Measurements from ENCODE around the gene TMEM61. TPM values are rescaled to one million over a fixed set of nuclear protein-coding genes. Genes with fewer than 3 reads are reported as not detected.

The TMEM61 gene
- total RNA-seq, 6 donors from 2014 or later, result 2.3 to 8.1 (median 2.9) TPM; not detected in 1

DNA sequence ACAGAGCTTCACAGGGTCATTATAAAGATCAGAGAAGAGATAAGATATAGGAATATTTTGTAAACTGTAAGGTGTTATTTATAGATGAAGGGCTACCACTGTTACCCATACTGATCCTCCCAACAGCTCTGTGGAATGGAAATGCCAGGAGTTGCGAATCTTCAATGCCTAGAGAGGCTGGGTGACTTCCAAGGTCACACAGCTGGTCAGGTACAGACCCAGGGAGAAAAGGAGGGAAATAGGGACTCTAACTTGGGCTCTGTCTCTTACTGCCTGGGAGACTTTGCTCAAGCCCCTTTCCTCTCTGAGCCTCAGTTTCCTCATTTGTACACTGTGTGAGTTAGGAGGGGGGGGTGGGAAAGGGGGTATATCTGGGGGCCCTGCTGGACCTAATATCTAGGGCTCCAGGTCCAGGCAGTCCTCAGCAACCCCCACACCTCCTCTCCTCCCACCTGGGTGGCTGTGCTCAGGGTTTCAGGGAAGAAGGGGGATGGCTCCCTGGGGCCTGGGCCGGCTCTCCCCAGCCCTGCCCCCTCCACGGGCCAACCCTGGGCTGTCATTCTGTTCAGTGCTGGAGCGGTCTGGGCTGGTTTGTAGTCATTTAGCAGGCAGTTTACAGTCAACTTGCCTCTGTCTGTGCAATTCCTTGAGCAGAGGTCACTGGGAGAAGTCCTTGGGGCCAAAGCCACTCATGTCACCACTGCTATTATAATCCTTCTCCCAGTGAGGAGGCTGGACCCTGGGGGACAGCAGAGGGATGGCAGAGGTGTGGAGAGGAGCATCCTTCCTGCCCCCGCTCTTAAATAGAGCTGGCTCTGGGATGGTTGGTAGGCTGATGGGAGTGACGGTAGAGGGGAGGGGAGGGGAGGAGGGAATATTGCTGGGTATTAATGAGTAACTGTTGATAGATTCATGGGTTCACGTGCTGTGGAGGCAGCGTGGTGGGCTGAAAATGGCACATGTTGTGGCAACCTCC lies 20.0 kb downstream of the TMEM61 start:
- peak in 1 of 2 donors; percentile 45 for DNase-seq
- ATAC-seq (ENCODE audit: low FRiP score in 2 of 2), result no peak
- peaks cover 8 to 11% (median 10%) of the 10 kb centered on the region in 4 donors for H3K4me1 ChIP-seq
- H3K27me3 ChIP-seq, result peaks cover 0 to 10% (median 4%) of the 10 kb centered on the region in 4 donors
- no peaks in the 10 kb centered on the region for H3K36me3 ChIP-seq
- TF ChIP-seq POLR2A (IDR thresholded peaks at IDR 0.05) (no peak), CTCF (IDR thresholded peaks at IDR 0.05) (no peak), POLR2AphosphoS5 (IDR thresholded peaks at IDR 0.05) (no peak), EP300 (IDR thresholded peaks at IDR 0.05) (no peak)
- no peaks in the 10 kb centered on the region for H3K9me3 ChIP-seq
- H3K27ac ChIP-seq, result no peak overlapping the region
- WGBS, 2 donors, result 72 to 78% methylated on average over 6 to 8 of the region's 8 CpGs
- H3K4me3 ChIP-seq, result no peak overlapping the region

DNA sequence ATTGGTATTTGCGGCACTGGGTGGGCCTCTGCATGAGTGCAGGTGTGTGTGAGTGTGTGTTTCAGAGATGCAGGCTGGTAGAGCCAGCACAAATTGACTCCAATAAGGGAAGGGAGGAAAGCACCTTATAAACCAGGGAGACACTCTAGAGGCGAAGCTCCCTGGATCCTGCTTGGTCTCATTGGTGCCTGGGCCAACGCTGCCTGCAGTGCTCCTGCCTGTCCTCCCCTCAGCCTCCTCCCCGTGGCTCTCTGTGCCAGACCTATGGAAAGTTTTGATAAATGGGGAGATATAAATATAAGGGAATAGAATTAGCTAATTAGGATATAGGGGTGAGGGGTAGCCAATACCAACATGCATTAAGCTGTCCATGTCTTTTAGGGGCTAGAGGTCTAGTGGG lies 20.9 kb downstream of the TMEM61 start:
- Histone ChIP-seq H3K9me3 (no peaks in the 10 kb centered on the region), H3K4me3 (no peak overlapping the region), H3K4me1 (peaks cover 8% of the 10 kb centered on the region in 4 donors), H3K27me3 (peaks cover 0 to 10% (median 4%) of the 10 kb centered on the region in 4 donors), H3K36me3 (no peaks in the 10 kb centered on the region), H3K27ac (no peak overlapping the region)
- no peak for ATAC-seq (ENCODE audit: low FRiP score in 2 of 2)
- no peak for TF ChIP-seq POLR2AphosphoS5 (IDR thresholded peaks at IDR 0.05)
- TF ChIP-seq POLR2A (IDR thresholded peaks at IDR 0.05), result no peak
- no peak for TF ChIP-seq EP300 (IDR thresholded peaks at IDR 0.05)
- no peak for DNase-seq
- 86 to 89% methylated on average over 4 of the region's 4 CpGs for WGBS, 2 donors

DNA sequence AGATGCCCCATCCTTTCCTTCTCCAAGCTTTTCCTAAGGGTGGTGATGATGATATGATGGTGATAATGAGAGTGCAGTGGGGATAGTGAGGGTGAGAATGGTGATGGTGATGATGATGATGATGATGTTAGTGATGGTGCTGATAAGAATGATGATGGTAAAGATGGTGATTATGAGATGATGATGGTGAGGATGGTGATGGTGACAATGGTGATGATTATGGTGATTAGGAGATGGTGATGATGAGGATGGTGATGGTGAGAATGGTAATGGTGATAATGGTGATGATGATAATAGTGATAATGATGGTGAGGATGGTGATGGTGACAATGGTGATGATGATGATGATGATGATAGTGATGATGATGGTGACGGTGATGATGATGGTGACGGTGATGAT lies 22.3 kb downstream of the TMEM61 start:
- no peak for TF ChIP-seq EP300 (IDR thresholded peaks at IDR 0.05)
- no peak for TF ChIP-seq POLR2A (IDR thresholded peaks at IDR 0.05)
- no peak for TF ChIP-seq CTCF (IDR thresholded peaks at IDR 0.05)
- no peak for TF ChIP-seq POLR2AphosphoS5 (IDR thresholded peaks at IDR 0.05)
- WGBS, 2 donors, result 52 to 66% methylated on average over 2 of the region's 2 CpGs
- Histone ChIP-seq H3K4me1 (no peaks in the 10 kb centered on the region), H3K4me3 (no peak overlapping the region), H3K36me3 (no peaks in the 10 kb centered on the region), H3K9me3 (no peaks in the 10 kb centered on the region), H3K27ac (no peak overlapping the region), H3K27me3 (no peaks in the 10 kb centered on the region)
- no peak for DNase-seq
- ATAC-seq (ENCODE audit: low FRiP score in 2 of 2), result no peak

DNA sequence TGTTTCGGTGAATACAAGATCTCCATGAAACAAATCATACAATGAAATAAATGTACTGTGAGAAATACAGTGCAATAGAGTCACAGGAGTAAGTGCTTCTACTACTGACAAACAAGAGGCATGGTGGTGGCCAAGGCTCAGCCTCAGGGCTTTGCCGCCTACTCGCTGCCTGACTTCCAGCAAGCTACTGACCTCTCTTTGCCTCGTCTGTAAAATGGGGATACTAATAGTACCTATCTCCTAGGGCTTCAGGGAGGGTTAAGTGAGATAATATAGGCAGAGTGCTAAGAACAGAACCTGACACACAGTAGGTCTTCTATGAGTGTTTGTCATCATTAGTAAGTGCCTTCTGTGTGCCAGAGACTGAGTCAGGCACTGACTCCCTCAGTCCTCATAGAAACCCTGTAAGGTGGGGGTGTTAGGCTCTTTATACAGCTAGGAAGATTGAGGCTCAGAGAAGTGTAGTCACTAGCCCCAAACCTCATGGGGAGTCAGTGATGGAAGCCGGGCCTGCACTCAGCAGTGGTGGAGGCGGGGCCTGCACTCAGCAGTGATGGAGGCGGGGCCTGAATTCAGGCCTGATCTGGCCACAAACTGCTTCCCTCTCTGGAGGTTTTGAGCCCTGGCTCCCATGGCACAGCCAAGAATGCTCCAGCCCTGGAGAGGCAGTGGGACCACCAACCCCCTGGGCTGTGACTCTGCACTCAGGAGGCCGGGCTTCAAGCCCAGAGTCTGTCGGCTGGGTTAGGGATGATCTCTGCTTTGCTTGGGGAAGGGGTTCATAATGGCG lies 25.1 kb downstream of the TMEM61 start:
- H3K36me3 ChIP-seq, result no peaks in the 10 kb centered on the region
- TF ChIP-seq POLR2A (IDR thresholded peaks at IDR 0.05) (no peak), POLR2AphosphoS5 (IDR thresholded peaks at IDR 0.05) (no peak), CTCF (IDR thresholded peaks at IDR 0.05) (no peak), EP300 (IDR thresholded peaks at IDR 0.05) (no peak)
- no peak for ATAC-seq (ENCODE audit: low FRiP score in 2 of 2)

GRCh38 chr1:55006931-55007330 lies 26.5 kb downstream of the TMEM61 start:
- Histone ChIP-seq H3K27me3 (no peaks in the 10 kb centered on the region), H3K4me3 (no peak overlapping the region), H3K36me3 (no peaks in the 10 kb centered on the region), H3K4me1 (no peaks in the 10 kb centered on the region), H3K9me3 (no peaks in the 10 kb centered on the region), H3K27ac (no peak overlapping the region)
- ATAC-seq (ENCODE audit: low FRiP score in 2 of 2) (no peak), DNase-seq (no peak)
- 87 to 92% methylated on average over 7 to 12 of the region's 12 CpGs for WGBS, 2 donors
- TF ChIP-seq POLR2AphosphoS5 (IDR thresholded peaks at IDR 0.05), result no peak
- TF ChIP-seq CTCF (IDR thresholded peaks at IDR 0.05), result no peak
- TF ChIP-seq POLR2A (IDR thresholded peaks at IDR 0.05), result no peak
- TF ChIP-seq EP300 (IDR thresholded peaks at IDR 0.05), result no peak

More for the DNA sequence above, 25.1 kb downstream of the TMEM61 start:
- Histone ChIP-seq H3K4me1 (no peaks in the 10 kb centered on the region), H3K9me3 (no peaks in the 10 kb centered on the region), H3K27me3 (no peaks in the 10 kb centered on the region), H3K27ac (no peak overlapping the region), H3K4me3 (no peak overlapping the region)
- DNase-seq, result no peak
- 90 to 91% methylated on average over 4 to 10 of the region's 10 CpGs for WGBS, 2 donors

Data from upper lobe of left lung (tissue), 6 donors.